MM.1S (cell line): ENCODE measurements around the gene ZNF747.
A peak's percentile ranks its signal among the peaks of the same experiment; 100 is the strongest.

Experiments used
- DNase-seq: peaks from one replicate; pipeline ENCODE4 v3.0.0-alpha.2; 2015
- H2AFZ ChIP-seq: fragments of 300-600 bp; sonication (generic); 2 replicates; pipeline ENCODE4 v1.6.0; 2016; ENCODE audit warnings: antibody characterized with exemption, low read length
- H3F3A ChIP-seq: fragments of 300-600 bp; sonication (generic); 2 replicates; pipeline ENCODE4 v1.6.1; 2016; ENCODE audit warnings: mild to moderate bottlenecking, antibody characterized with exemption, low read length, moderate library complexity, mixed read lengths; ENCODE audit not compliant: insufficient read depth
- H3K27ac ChIP-seq: fragments of 300-600 bp; sonication (generic); 2 replicates; pipeline ENCODE4 v1.5.1; 2016; ENCODE audit warnings: mild to moderate bottlenecking, low read length
- H3K27me3 ChIP-seq: fragments of 300-600 bp; sonication (generic); replicated peaks from 2 replicates; pipeline ENCODE4 v1.6.0; 2016; ENCODE audit warnings: low read length; ENCODE audit not compliant: insufficient read depth
- H3K36me3 ChIP-seq: fragments of 300-600 bp; sonication (generic); replicated peaks from 2 replicates; pipeline ENCODE4 v1.6.1; 2016; ENCODE audit warnings: mild to moderate bottlenecking, low read length, mixed read lengths; ENCODE audit not compliant: insufficient read depth
- H3K4me1 ChIP-seq: fragments of 300-600 bp; sonication (generic); 2 replicates; pipeline ENCODE4 v1.6.1; 2016; ENCODE audit warnings: low read length, mixed read lengths
- H3K4me2 ChIP-seq: fragments of 300-600 bp; sonication (generic); 2 replicates; pipeline ENCODE4 v1.6.0; 2016; ENCODE audit warnings: low read depth, low read length
- H3K4me3 ChIP-seq: fragments of 300-600 bp; sonication (generic); 2 replicates; pipeline ENCODE4 v1.5.1; 2016; ENCODE audit warnings: low read length, mixed read lengths
- H3K79me2 ChIP-seq: fragments of 300-600 bp; sonication (generic); 2 replicates; pipeline ENCODE4 v1.6.1; 2016; ENCODE audit warnings: mixed run types, low read length, mixed read lengths
- H3K9ac ChIP-seq: fragments of 300-600 bp; sonication (generic); 2 replicates; pipeline ENCODE4 v1.6.1; 2016; ENCODE audit warnings: low read length, mixed read lengths
- H3K9me2 ChIP-seq: fragments of 300-600 bp; sonication (generic); replicated peaks from 2 replicates; pipeline ENCODE4 v1.6.1; 2016; ENCODE audit warnings: mild to moderate bottlenecking, low read length, mixed read lengths; ENCODE audit not compliant: insufficient read depth
- H3K9me3 ChIP-seq: fragments of 300-600 bp; sonication (generic); replicated peaks from 2 replicates; pipeline ENCODE4 v1.6.1; 2016; ENCODE audit warnings: mild to moderate bottlenecking, low read length, mixed read lengths; ENCODE audit not compliant: insufficient read depth
- H4K20me1 ChIP-seq: fragments of 300-600 bp; sonication (generic); 2 replicates; pipeline ENCODE4 v1.6.1; 2016; ENCODE audit warnings: mild to moderate bottlenecking, low read length, moderate library complexity, mixed read lengths; ENCODE audit not compliant: insufficient read depth
- EZH2 ChIP-seq: fragments of 300-600 bp; sonication (generic); optimal IDR thresholded peaks from 2 replicates; pipeline ENCODE3; 2017; ENCODE audit warnings: low read depth, mild to moderate bottlenecking, antibody characterized with exemption, low read length, mixed read lengths
- EZH2phosphoT487 ChIP-seq: fragments of 300-600 bp; sonication (generic); IDR thresholded peaks from 2 replicates; pipeline ENCODE4 v1.6.1; 2018; ENCODE audit warnings: antibody characterized with exemption, low read length
- TF ChIP-seq, protein P1 (sequence below): fragments of 300-600 bp; sonication (generic); IDR thresholded peaks from 2 replicates; pipeline ENCODE4 v1.5.1; 2016; ENCODE audit warnings: antibody characterized with exemption, low read length, mixed read lengths

ZNF747 gene

DNA sequence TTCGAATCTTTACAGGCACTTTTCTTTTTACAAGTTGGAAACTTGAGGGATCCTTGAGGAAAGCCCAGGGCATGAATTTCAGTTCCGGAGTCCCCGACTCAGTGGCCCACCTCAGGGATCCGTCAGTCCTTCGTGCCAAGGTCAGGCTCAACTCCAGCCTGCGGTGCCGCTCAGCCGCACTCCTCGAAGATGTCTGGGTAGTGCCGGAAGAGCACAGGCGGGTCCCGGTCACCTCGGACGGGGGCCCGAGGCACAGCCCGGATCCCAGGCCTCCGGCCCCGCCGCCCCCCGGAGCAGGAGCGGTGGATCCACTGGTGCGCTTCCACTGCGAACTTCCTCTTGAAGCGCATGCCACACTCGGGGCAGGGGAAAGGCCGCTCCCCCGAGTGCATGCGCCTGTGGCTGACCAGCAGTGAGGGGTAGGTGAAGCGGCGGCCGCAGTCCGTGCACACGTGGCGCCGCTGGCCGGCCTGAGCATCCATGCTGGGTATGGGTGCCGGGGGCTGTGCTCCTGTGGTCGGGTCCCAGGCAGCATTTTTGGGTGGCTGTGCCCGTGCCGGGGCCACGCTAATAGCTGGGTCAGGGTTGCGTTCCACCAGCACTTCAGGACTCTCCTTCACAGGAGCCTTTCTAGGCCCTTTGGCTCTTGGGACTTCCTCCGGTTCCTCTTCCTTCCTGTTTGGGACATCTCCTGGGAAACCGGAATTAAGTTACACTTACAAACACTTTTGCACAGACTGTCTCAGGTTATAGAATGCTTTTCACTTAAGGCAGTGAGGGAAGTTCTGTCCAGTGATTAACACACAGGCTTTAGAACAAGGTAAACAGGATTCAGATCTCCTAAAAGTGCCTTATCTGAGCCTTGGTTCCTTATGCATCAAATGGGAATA, 35.3 kb upstream of the ZNF747 start:
- H3K4me3 ChIP-seq, result no peak overlapping the region

DNA sequence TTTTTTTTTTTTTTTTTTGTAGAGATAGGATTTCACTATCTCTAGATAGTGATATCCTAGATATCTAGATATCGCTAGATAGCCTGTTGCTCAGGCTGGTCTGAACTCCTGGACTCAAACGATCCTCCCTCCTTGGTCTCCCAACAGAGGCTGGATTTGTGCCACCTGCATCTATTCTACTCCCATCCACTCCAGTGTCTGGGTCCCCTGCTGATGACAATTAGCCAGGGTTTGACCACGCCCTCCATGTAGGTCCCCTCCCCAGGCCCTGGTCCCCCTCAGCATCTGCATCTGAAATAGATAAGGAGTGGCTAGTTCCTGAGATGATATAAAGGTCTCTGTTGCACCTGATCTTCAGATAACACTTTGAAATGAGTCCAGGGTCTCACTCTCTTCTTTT, 34.6 kb upstream of the ZNF747 start:
- H3K9me3 ChIP-seq, result no peaks in the 10 kb centered on the region
- H3K36me3 ChIP-seq, result no peaks in the 10 kb centered on the region
- peak overlapping the region; percentile 60; the same call in 1 of the 2 replicates for H3K4me2 ChIP-seq
- no peaks in the 10 kb centered on the region for H3K27me3 ChIP-seq
- TF ChIP-seq EZH2 (no peak), EZH2phosphoT487 (no peak)
- TF ChIP-seq, protein P1, sequence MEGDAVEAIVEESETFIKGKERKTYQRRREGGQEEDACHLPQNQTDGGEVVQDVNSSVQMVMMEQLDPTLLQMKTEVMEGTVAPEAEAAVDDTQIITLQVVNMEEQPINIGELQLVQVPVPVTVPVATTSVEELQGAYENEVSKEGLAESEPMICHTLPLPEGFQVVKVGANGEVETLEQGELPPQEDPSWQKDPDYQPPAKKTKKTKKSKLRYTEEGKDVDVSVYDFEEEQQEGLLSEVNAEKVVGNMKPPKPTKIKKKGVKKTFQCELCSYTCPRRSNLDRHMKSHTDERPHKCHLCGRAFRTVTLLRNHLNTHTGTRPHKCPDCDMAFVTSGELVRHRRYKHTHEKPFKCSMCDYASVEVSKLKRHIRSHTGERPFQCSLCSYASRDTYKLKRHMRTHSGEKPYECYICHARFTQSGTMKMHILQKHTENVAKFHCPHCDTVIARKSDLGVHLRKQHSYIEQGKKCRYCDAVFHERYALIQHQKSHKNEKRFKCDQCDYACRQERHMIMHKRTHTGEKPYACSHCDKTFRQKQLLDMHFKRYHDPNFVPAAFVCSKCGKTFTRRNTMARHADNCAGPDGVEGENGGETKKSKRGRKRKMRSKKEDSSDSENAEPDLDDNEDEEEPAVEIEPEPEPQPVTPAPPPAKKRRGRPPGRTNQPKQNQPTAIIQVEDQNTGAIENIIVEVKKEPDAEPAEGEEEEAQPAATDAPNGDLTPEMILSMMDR, result no peak
- no peaks in the 10 kb centered on the region for H4K20me1 ChIP-seq
- no peak for DNase-seq
- H3K9ac ChIP-seq, result no peak overlapping the region
- H2AFZ ChIP-seq, result no peak overlapping the region
- peaks cover 7% of the 10 kb centered on the region; the same call in 1 of the 2 replicates for H3K79me2 ChIP-seq
- H3K9me2 ChIP-seq, result no peaks in the 10 kb centered on the region
- H3F3A ChIP-seq, result peaks cover 17% of the 10 kb centered on the region
- H3K4me1 ChIP-seq, result peaks cover 13% of the 10 kb centered on the region
- no peak overlapping the region for H3K4me3 ChIP-seq
- peak overlapping the region; percentile 74; the same call in 1 of the 2 replicates for H3K27ac ChIP-seq

More for the DNA sequence above, 35.3 kb upstream of the ZNF747 start:
- peaks cover 13% of the 10 kb centered on the region for H3K4me1 ChIP-seq
- H3K9ac ChIP-seq, result no peak overlapping the region
- H3K9me3 ChIP-seq, result no peaks in the 10 kb centered on the region
- peaks cover 17% of the 10 kb centered on the region for H3F3A ChIP-seq
- H3K27ac ChIP-seq, result no peak overlapping the region
- no peaks in the 10 kb centered on the region for H3K36me3 ChIP-seq
- no peaks in the 10 kb centered on the region for H4K20me1 ChIP-seq
- no peaks in the 10 kb centered on the region for H3K9me2 ChIP-seq
- no peak overlapping the region for H2AFZ ChIP-seq
- no peak overlapping the region for H3K4me2 ChIP-seq
- TF ChIP-seq, protein P1, result no peak
- TF ChIP-seq EZH2 (no peak), EZH2phosphoT487 (no peak)
- no peak for DNase-seq
- no peaks in the 10 kb centered on the region for H3K27me3 ChIP-seq
- H3K79me2 ChIP-seq, result peaks cover 7% of the 10 kb centered on the region; the same call in 1 of the 2 replicates

DNA sequence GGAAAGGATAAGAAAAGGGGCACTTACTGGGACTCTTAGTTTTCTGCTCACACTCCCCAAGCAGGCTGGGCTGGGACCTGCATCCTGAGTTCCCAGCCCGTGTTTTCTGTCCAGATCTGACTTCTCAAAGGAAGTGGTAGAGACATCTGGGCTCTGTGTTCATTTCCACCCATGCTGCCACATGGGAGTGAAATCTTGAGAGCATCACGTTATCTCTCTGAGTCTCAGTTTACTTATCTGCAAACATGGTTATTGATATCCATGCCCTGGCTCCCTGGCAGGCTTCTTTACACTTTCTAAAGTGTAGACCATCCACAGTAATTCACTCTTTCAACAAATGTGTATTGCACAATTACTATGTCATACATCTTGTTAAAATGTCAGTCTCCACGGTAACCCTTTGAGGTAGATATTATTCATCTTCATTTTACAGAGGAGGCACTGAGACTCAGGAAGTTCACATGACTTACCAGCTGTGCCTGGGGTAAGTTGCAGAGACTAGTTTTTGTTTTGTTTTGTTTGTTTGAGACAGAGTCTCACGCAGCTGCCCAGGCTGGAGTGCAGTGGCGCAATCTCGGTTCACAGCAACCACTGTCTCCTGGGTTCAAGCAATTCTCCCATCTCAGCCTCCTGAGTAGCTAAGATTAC, 33.5 kb upstream of the ZNF747 start:
- peak overlapping the region; percentile 38; the same call in 1 of the 2 replicates for H3K4me3 ChIP-seq
- no peaks in the 10 kb centered on the region for H3K27me3 ChIP-seq
- H3K4me1 ChIP-seq, result peaks cover 13% of the 10 kb centered on the region
- no peaks in the 10 kb centered on the region for H3K9me3 ChIP-seq
- no peaks in the 10 kb centered on the region for H3K36me3 ChIP-seq
- peak overlapping the region; percentile 64 for H2AFZ ChIP-seq
- H3K4me2 ChIP-seq, result peak overlapping the region; percentile 60
- TF ChIP-seq, protein P1, result no peak
- TF ChIP-seq EZH2 (no peak), EZH2phosphoT487 (no peak)
- H3F3A ChIP-seq, result peaks cover 17% of the 10 kb centered on the region
- no peaks in the 10 kb centered on the region for H4K20me1 ChIP-seq
- no peaks in the 10 kb centered on the region for H3K9me2 ChIP-seq
- peak; percentile 87 for DNase-seq
- H3K9ac ChIP-seq, result peak overlapping the region; percentile 39; the same call in 1 of the 2 replicates
- H3K79me2 ChIP-seq, result peaks cover 7% of the 10 kb centered on the region; the same call in 1 of the 2 replicates
- peak overlapping the region; percentile 74 for H3K27ac ChIP-seq
